Adrenal gland (tissue), 12 donors: Measurements from ENCODE around the gene ZNF319. TPM values are rescaled to one million over a fixed set of nuclear protein-coding genes. Genes with fewer than 3 reads are reported as not detected.

Source experiments
- DNase-seq, 7 donors: peaks; one replicate each; pipeline ENCODE4 v3.0.0-alpha.2; 2019 to 2020
- H3K27ac ChIP-seq, 5 donors: fragments of 200-600 bp; sonication (generic) in 4 of 5; 1 replicate in 3 of 5; 2 replicates in 2 of 5; pipeline versions ENCODE4 v1.5.1 to v1.8.0; 2016 to 2020; ENCODE audit warnings: mild to moderate bottlenecking in 1 of 5
- H3K27me3 ChIP-seq: fragments of 200-600 bp; 2 replicates; pipeline ENCODE4 v1.8.0; 2021
- H3K36me3 ChIP-seq, 2 donors: fragments of 200-600 bp; replicated peaks in 1 of 2; 1 replicate in 1 of 2; 2 replicates in 1 of 2; pipeline versions ENCODE4 v1.5.1 to v1.8.0; 2018 to 2022
- H3K4me1 ChIP-seq, 2 donors: fragments of 200-600 bp; replicated peaks in 1 of 2; 1 replicate in 1 of 2; 2 replicates in 1 of 2; pipeline versions ENCODE4 v1.5.1 to v1.8.0; 2018 to 2021
- H3K4me3 ChIP-seq, 4 donors: fragments of 200-600 bp; sonication (generic) in 3 of 4; one replicate each; pipeline ENCODE4 v1.5.1; 2016 to 2018
- H3K9me3 ChIP-seq, 3 donors: fragments of 200-600 bp; sonication (generic) in 1 of 3; replicated peaks in 1 of 3; 1 replicate in 2 of 3; 2 replicates in 1 of 3; pipeline versions ENCODE4 v1.5.1 to v1.8.0; 2016 to 2021
- CTCF ChIP-seq, 6 experiments: fragments of 450-650 bp in 4 of 6; fragments of 200-600 bp in 2 of 6; sonication (generic) in 1 of 6; IDR thresholded peaks; 1 replicate in 5 of 6; 2 replicates in 1 of 6; pipeline versions ENCODE4 v1.5.1 to v1.8.0; 2016 to 2021; ENCODE audit warnings: antibody characterized with exemption in 6 of 6, mild to moderate bottlenecking in 2 of 6, moderate library complexity in 1 of 6
- POLR2A ChIP-seq, 2 donors: fragments of 450-650 bp; IDR thresholded peaks; one replicate each; pipeline ENCODE4 v1.6.1; 2017; ENCODE audit warnings: antibody characterized with exemption in 2 of 2, mild to moderate bottlenecking in 2 of 2, moderate library complexity in 1 of 2
- WGBS, 4 donors: extraction: QIAGEN DNeasy Blood & Tissue Kit in 2 of 4; methylation state at CpG; one replicate each; pipeline versions ENCODE4 v1.1.5 to v1.1.7; 2013 to 2017; 5-methylcytosine and 5-hydroxymethylcytosine counted together
- intact Hi-C, 2 donors: fragments of 100-400 bp; cut with DNase I; formaldehyde crosslinking; loops; one replicate each; pipeline versions ENCODE4 v1.14.1 to v1.15.0; 2022 to 2023
- polyA plus RNA-seq, 3 donors: library from polyadenylated mRNA; stranded (reverse); fragments of 200-250 nt in 2 of 3; fragments of 350-450 nt in 1 of 3; fragmentation: Illumina TruSeq in 1 of 3; extraction: RNeasy Lipid Tissue Mini Kit (QIAGEN cat#74804) in 1 of 3; gene quantifications; one replicate each; pipeline ENCODE4 v1.2.3, GENCODE V29; 2013 to 2014
- total RNA-seq, 9 donors: library from RNA; depleted of rRNA in 4 of 9; stranded (reverse); fragments of >200 nt in 4 of 9; fragments of 120-200 nt in 1 of 9; fragmentation: NEBNext Ultra II Directional in 1 of 9; extraction: Animal tissue kit (Norgen Biotek cat#: 25700) in 1 of 9; gene quantifications; one replicate each; pipeline versions ENCODE4 v1.1.0 to v1.2.4, GENCODE V29; 2013 to 2023
- donor health status: healthy with polysubstance abuse.
- donor health status: Bipolar disorder and iron deficiency.
- donor health status: DM: yes; HTN: yes; CAD: no.
- donor health status: DM: no; HTN: no; CAD: no.
- donor health status: DM: no; HTN: no; CAD: no.
- donor health status: DM: yes; HTN: yes; CAD: no.

Gene ZNF319
- total and polyA plus RNA-seq, 12 donors = 2.3 to 17.9 (median 8.9) TPM

- DNase-seq = no peak
- 11 to 28% (median 16%) methylated on average over 2 of the region's 2 CpGs for WGBS, 4 donors
- Histone ChIP-seq H3K4me1 (no peaks in the 10 kb centered on the region), H3K9me3 (no peaks in the 10 kb centered on the region), H3K36me3 (no peaks in the 10 kb centered on the region), H3K27ac (no peak overlapping the region), H3K4me3 (no peak overlapping the region), H3K27me3 (no peaks in the 10 kb centered on the region)
- intact Hi-C loops = no loop called here
- TF ChIP-seq CTCF (IDR thresholded peaks at IDR 0.05) (no peak), POLR2A (IDR thresholded peaks at IDR 0.05) (no peak)
Measured at GRCh38 chr16:57949013-57949412, 51.5 kb downstream of the ZNF319 start.

GRCh38 chr16:57948027-57948426 is 52.4 kb downstream of the ZNF319 start:
- H3K4me3 ChIP-seq = no peak overlapping the region
- intact Hi-C loops = no loop called here
- 73 to 94% (median 88%) methylated on average over 5 of the region's 5 CpGs for WGBS, 4 donors
- H3K36me3 ChIP-seq = no peaks in the 10 kb centered on the region
- H3K4me1 ChIP-seq = no peaks in the 10 kb centered on the region
- no peaks in the 10 kb centered on the region for H3K9me3 ChIP-seq
- no peak overlapping the region for H3K27ac ChIP-seq
- TF ChIP-seq POLR2A (IDR thresholded peaks at IDR 0.05) (no peak), CTCF (IDR thresholded peaks at IDR 0.05) (no peak)
- DNase-seq = no peak
- H3K27me3 ChIP-seq = no peaks in the 10 kb centered on the region

GRCh38 chr16:57947261-57947660 is 53.2 kb downstream of the ZNF319 start:
- TF ChIP-seq CTCF (IDR thresholded peaks at IDR 0.05) (no peak), POLR2A (IDR thresholded peaks at IDR 0.05) (no peak)
- Histone ChIP-seq H3K27ac (no peak overlapping the region), H3K27me3 (no peaks in the 10 kb centered on the region), H3K4me1 (no peaks in the 10 kb centered on the region), H3K9me3 (no peaks in the 10 kb centered on the region), H3K4me3 (no peak overlapping the region), H3K36me3 (no peaks in the 10 kb centered on the region)
- intact Hi-C loops = no loop called here
- DNase-seq = no peak
- WGBS, 4 donors = 80 to 100% (median 89%) methylated on average over 2 of the region's 2 CpGs

GRCh38 chr16:57946181-57946801 is 54.2 kb downstream of the ZNF319 start:
- no peak overlapping the region for H3K27ac ChIP-seq
- no peaks in the 10 kb centered on the region for H3K36me3 ChIP-seq
- no peaks in the 10 kb centered on the region for H3K9me3 ChIP-seq
- no peak overlapping the region for H3K4me3 ChIP-seq
- intact Hi-C loops = no loop called here
- DNase-seq = no peak
- H3K27me3 ChIP-seq = no peaks in the 10 kb centered on the region
- WGBS, 4 donors = 80 to 90% (median 84%) methylated on average over 8 to 13 of the region's 13 CpGs
- TF ChIP-seq POLR2A (IDR thresholded peaks at IDR 0.05) (no peak), CTCF (IDR thresholded peaks at IDR 0.05) (no peak)
- peaks cover 3 to 4% of the 10 kb centered on the region in 2 donors for H3K4me1 ChIP-seq
